ENCODE results near the gene PARD3B. TPM values are rescaled to one million over a fixed set of nuclear protein-coding genes. Genes with fewer than 3 reads are reported as not detected.

Gene PARD3B
- total and polyA plus RNA-seq, 2 experiments from 2014 or later, result 3.5 to 4.4 TPM

- no peak for TF ChIP-seq ZNF462 (CRISPR knock-in tag; IDR thresholded peaks at IDR 0.05)
- TF ChIP-seq ETS1 (IDR thresholded peaks at IDR 0.05), result no peak
- no peak for TF ChIP-seq CREB1 (CRISPR knock-in tag; IDR thresholded peaks at IDR 0.05; ENCODE audit: low read depth)
- no peak for TF ChIP-seq CTCF (conservative IDR thresholded peaks at IDR 0.05; ENCODE audit: low read depth in 2 of 2)
- TF ChIP-seq ZNF331 (CRISPR knock-in tag; IDR thresholded peaks at IDR 0.05; ENCODE audit: low read depth), result no peak
- TF ChIP-seq STAT1 (IDR thresholded peaks at IDR 0.05; ENCODE audit: unreplicated experiment), result no peak
- TF ChIP-seq JUNB (IDR thresholded peaks at IDR 0.05; ENCODE audit: unreplicated experiment), result no peak
These were observed 426.1 kb downstream of the PARD3B start (continued) for GRCh38 chr2:204971206-204971907.
